Fibroblast of pulmonary artery (primary cell): ENCODE measurements around the gene ZFAND6.
A peak's percentile ranks its signal among the peaks of the same experiment; 100 is the strongest.

Source experiments
- DNase-seq: peaks from one replicate; pipeline ENCODE4 v3.0.0-alpha.2; 2010; ENCODE audit warnings: low read depth
- H3K4me3 ChIP-seq: replicated peaks from 2 replicates; pipeline ENCODE4 v1.5.1; 2011; ENCODE audit warnings: low read depth, mild to moderate bottlenecking, control low read depth, low read length, moderate library complexity
- CTCF ChIP-seq: IDR thresholded peaks from 2 replicates; pipeline ENCODE4 v1.5.1; 2011; ENCODE audit warnings: mild to moderate bottlenecking, control low read depth, low read length, inconsistent platforms; ENCODE audit errors: missing control alignments

Gene ZFAND6

GRCh38 chr15:80159301-80159700 lies 99.8 kb downstream of the ZFAND6 start:
- H3K4me3 ChIP-seq, result no peak overlapping the region
- no peak for DNase-seq
- TF ChIP-seq CTCF, result no peak

GRCh38 chr15:80159811-80160569 lies 100.5 kb downstream of the ZFAND6 start:
- no peak for TF ChIP-seq CTCF
- no peak overlapping the region for H3K4me3 ChIP-seq
- DNase-seq, result peak; percentile 90

GRCh38 chr15:80160570-80161156 lies 101.2 kb downstream of the ZFAND6 start:
- DNase-seq, result peak; percentile 96
- no peak overlapping the region for H3K4me3 ChIP-seq
- no peak for TF ChIP-seq CTCF

- no peak for TF ChIP-seq CTCF
- DNase-seq, result no peak
- no peak overlapping the region for H3K4me3 ChIP-seq
Observed at GRCh38 chr15:80161468-80162016, 102.1 kb downstream of the ZFAND6 start.

GRCh38 chr15:80162059-80162554 lies 102.6 kb downstream of the ZFAND6 start:
- H3K4me3 ChIP-seq, result no peak overlapping the region
- peak; percentile 72 for DNase-seq
- TF ChIP-seq CTCF, result no peak

GRCh38 chr15:80163217-80163616 lies 103.7 kb downstream of the ZFAND6 start:
- H3K4me3 ChIP-seq, result no peak overlapping the region
- DNase-seq, result no peak
- TF ChIP-seq CTCF, result no peak
